ENCODE results near the gene HES7.

Gene HES7

DNA sequence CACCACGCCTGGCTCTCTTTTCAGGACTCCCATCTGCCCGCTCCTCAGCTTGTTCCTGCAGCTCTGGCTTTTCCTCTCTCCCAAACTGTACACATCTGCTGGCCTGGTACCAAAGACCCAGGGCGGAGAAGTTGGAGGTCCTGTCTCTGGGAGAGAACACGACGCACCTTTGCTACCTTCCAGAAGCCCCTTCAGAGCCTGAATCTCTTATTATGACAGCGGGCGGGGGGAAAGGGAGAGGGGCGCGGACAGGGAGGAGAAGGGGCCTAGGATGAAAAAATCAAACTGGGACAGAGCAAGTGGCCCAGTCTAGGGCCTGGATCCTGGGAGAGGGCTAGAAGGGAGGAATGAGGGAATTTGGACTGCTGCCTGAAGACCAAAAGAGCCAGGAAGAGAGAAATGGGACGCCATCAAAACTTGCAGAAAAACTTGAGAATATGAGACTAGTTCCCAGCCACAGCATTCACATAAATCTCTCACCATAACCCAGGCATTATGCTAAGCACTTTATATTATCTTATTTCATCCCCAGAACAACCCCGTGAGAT is 30.8 kb upstream of the HES7 start:
- no peak for DNase-seq

DNA sequence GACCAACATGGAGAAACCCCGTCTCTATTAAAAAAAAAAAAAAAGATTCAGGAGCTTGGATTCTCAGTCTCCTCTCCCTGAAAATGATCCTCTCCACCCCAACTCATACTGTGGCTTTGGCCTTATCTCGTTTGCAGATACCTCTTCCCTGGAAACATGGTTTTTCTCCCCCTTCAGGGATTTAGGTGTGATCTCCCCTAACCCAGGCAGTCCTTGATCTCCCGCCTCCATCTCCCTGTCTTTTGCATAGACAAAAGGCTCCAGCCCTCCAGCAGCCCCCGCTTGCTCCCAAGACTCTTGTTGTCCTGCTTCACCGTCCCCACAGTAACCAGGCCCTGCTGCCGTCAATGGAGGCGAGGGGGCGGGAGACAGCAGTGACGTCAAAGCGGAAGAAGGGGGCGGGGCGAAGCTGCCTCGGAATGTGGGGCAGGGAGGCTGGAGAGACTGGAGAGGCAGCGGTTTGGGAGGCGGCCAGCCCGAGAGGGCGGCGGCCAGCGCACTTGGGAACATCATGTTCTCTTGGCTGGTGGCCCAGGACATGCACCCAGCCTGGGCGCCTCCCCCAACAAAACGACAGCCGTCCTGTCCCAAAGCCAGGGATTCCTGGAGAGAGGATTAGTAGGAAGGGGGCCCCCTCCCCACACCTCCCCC is 30.2 kb upstream of the HES7 start:
- peak; percentile 84 for DNase-seq

DNA sequence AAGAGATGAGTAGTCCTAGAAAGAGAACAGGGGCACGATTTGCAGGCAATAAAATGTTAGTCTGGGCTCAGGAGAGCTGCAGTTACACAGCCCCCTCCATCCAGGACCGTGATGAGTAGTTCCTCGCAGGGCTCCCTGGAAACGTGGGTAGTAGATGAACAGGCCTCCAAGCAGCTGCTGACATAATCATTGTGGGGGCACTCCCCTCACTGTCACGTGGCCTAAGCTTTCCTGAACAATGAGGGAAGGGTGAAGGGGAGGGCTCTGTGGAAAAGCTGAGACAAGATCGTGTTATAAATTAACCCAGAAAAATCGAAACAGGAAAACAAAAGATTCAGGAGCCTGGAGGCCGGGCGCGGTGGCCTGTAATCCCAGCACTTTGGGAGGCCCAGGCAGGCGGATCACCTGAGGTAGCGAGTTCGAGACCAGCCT is 29.6 kb upstream of the HES7 start:
- DNase-seq = no peak

DNA sequence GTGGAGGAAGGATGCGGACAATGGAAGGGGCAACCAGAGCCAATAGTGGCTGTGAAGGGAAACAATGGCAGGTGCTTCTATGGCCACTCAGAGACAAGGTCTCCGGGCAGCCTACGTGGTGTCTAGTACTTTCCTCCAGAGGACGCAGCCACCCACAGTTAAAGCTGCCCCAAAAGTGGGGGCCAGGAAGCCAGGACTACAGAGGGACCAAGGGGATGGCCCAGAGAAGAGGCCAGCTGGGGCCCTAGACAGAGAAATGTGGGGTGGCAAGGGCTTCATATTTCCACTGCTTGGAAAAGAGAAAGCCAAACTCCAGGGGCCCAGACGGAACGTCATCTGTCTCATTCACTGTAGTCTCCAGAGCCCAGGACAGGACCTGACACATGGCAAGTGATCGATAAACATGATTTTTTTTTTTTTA is 29.1 kb upstream of the HES7 start:
- DNase-seq = no peak

DNA sequence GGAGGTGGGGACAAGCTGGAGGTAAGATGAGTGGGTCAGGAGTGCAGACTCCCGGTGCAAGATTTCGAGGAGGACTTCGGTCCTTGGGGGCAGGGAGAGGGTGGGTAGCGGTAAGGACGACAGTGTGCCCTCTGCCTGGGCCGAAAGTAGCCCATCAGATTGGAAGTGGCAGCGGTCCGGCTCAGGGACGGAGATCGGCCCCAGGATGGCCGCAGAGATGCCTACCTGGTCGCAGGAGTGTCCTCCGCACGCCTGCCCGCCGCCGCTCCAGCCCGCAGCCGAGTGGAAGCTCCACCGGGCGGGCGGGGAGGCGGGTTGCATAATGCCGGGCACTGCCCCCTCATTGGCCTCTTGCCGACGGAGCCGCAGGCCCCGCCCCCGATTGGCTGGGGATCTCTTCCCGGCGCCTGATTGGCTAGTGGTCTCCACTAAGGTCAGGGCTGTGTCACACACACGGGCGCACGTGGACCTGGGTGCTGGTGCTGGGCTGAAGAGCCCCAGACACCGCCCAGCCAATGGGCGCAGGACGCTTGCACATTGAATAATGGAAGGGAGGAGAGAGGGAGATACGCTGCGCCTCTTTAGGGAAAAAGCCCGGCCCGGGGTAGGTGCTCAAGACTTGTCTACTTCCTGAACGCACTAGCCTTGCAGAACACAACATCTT is 28.3 kb upstream of the HES7 start, which contains the start of gene PER1:
Gene PER1 (minus strand): TSS at position 293 of the 664 bp plus-strand sequence. CDS start 1,698 bp downstream, outside the sequence.
- peak; percentile 71 for DNase-seq

DNA sequence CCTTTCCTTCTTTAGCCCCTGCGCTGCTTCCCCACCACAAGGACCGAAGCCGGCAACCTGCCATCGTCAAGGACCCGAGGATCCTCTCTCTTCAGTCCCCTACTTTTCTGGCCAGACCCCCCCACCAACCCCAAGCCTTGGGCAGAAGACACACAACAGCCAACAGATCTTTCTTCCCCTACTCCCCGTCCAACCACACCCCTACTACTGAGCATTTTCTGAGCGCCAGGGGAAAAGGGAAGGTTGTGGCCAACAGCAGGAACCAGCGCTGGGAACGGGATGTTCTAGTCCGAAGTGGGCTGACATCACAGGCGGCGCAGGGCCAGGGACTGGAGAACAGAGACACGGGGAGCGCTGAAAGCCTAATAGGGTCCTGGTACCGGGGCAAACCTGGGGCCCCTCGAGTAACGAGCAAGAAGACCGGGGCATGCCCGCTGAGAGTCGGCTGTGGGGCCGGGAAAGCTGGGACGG is 27.8 kb upstream of the HES7 start:
- no peak for DNase-seq

DNA sequence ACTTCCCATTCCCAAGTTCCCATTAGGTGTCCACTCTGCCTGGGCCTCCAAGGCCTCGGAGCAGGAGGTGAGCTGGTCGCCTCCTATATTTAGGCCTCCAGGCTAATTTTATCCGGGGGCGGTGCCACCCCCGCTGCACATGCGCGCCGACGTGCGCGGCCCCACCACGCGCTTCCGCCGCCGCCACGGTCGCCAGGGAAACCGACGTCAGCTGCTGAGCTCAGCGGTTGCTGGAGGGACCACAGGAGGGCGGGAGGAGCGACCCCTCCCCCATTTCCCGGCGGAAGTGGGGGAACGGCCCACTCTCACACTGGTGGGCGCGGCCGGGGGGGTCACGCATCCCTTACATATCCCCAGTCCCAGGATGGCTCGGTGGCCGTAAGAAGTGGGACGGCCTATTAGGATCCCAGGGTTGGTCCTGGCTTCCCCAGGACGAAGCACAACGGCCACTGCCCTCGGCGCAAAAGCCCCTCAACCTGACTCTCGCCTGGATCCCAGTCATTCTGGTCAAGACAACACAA is 27.3 kb upstream of the HES7 start:
- no peak for DNase-seq

DNA sequence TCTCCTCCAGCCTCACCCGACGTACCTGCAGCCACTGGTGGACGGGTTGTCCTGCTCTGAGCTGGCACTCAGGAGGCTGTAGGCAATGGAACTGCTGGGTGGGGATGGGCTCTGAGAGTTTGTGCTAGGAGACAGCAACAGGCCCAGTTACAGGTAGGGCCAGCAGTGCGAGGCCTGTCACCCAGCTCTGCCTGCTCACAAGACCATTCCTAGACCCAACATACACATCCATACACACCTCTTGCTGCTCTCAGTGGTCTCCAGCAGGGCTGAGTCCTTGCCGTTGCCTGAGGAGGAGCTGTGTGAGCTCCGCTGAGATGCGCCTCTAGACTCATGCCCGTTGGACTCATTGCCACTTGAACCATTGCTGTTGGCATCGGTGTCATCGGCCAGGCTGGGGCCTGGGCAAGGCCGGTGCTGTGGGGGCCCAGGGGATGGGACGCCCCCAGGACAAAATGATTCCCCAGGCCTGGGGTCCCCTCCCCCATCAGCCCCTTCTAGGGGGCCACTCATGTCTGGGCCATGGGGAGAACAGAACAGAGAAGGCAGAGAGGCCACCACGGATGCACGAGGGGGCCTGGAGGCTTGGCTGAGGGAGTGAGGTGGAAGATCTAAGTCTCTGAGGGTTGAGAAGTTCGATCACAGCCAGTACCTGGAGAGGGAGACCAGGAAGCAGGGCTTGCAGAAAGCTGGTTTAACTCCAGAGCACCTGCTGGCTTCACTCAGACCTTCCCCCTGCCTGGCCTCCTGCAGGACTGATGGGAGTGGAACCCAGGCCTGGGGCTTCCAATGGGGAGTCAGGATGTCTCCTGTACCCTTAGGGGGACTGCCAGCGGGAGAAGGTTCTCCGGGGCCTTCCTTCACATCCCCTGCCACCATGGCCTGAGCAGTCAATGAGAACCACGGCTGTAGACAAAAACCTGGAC is 26.6 kb upstream of the HES7 start:
- DNase-seq = no peak

DNA sequence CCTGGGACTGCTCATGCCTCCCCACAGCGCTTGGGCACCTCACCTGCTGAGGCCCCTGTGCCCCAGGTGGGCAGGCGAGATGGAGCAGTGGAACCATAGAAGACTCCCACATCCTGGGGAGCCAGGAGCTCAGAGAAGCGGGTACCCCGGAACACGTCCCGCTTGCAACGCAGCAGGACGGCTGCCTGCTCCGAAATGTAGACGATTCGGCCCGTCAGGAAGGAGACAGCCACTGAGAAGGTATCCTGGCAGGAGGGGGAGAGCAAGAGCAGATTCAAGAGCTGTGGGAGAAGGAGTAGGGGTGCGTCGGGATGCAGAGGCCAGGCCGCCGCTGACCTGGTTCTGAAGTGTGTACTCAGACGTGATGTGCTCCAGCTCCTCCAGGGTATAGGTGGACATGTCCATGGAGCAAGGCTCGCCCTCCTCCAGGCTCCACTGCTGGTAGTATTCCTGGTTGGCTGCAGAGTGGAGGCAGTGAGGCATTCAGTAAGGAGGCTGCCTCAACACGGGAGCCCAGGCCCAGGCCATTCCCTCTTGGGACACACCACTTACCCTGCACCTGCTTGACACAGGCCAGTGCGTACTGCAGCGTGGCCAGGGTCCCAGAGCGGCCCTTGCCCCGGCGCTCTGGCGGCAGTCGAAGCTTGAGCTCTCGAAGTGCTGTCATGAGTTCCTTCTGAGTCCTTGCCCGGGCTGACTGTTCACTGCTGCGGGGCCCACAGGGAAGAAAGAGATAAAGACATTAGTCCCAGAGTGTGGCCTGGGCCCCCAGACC is 25.7 kb upstream of the HES7 start:
- no peak for DNase-seq

DNA sequence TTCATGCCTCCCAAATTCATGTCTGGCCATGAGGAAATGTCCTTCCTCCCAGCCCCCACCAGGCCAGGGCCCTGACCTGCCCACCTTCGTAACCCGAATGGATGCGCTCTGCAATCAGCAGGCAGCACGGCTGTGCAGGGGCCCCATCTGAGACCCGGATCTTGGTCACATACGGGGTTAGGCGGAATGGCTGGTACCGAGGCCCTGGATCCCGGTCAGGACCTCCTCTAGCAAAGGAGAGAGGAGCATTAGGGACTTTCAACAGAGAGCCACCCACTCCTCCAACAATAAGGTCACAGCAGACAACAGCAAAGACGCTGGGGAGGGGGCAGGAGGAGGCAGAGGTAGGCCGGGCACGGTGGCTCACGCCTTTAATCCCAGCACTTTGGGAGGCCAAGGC is 24.7 kb upstream of the HES7 start:
- DNase-seq = no peak

DNA sequence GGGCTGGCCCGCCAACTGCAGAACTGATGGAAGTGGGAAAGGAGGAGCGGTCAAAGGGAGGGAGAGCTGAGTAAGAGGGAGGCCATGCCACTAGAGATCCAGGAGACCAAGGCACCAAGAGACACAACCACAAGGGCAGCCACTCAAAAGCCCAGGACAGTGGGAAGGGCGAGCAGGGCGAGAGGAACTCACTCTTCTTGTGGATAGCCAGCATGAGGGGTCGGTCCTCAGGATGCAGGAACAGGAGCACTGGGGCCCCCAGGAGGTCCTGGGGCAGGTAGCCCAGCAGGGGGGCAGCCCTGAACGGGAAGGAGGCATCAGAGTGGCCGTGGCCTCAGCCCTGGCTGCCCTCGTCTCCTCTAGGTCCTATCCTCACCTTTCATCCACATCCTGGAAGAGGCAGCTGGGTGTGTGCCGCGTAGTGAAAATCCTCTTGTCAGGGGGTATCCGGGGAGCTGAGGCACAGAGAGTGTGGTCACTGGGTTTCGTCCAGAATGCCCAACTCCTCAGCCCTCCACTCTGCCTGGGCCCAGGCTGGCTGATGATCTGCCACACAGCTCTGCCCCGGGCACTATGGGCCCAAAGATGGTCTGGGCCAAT is 24.0 kb upstream of the HES7 start:
- DNase-seq = no peak

DNA sequence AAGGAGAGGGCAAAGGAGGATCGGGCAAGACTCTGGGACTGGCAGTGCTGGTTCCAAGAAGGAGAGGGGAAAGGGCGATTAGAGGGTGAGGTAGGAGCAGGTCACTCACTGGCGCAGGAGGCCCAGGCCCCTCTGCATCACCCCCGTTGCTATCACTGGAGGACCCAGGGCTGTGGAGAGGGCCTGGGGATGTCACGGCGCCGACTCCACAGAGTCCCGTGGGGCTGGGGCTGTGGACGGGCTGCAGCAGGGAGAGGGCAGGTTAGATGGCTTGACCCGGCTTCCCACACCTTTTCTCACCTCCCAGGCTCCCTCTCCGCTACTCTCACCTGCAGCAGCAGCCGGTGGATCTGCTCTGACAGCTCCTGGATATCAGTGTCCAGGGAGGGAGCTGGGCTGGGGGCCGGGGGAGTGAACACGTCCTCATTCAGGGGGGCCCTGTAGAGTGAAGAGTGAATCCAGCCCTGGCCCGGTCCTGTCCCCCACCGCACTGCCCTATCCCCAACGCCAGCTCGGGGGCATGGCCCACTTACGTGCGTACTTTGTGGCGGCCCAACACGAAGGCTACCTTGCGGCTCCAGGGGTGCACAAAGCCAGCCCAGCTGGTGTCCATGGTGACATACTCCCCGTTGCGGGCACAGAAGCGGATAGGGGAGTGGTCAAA is 23.4 kb upstream of the HES7 start:
- no peak for DNase-seq

DNA sequence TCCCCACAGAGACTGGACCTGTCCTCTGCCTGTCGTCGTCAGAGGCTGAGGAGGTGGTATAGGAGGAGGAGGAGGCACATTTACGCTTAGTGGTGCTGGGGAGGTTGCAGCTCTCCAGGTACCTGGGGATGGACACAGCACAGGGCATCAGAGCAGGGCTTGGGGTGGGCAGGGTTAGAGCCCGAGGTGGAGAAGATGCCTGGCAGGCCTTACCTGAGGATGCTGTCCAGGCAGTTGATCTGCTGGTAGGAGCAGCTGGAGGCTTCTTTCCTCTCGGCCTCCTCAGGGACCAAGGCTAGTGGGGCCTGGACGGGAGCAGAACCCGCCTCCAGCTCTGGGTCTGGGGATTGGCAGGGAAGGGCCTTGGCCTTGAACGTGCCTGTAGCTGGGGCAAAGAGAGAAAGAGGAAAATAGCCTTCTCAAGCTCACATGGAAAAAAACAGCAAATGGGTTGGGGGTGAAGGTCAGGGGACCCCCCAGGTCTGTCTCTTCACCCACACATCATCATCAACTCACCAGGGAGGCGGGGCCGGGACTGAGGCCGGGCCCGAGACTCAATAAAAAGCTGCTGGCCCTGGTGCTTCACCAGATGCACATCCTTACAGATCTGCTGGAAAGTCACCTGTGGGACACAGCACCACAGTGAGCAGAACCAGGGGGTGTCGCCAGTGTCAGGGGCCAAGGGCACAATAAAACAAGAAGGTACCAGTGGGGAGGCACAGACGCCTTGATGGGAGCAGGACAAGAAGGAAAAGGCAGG is 22.7 kb upstream of the HES7 start:
- DNase-seq = no peak

DNA sequence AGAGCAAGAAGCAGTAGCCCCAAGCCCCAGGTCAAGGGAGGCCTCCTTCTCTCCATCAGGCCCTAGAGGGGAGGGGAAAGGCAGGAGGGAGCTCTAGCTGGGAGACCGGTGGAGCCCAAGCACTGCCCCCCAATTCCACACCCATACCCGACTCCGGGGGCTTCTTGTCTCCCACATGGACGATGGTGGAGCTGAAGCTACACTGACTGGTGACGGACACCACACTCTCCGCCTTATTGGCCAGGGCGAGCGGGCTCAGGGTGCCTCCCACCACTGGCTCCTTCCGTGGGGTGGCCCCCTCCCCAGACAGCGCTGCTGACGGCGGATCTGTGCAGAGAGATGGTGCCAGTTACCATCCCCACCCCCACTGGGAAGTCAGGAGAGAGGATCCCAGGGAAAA is 21.9 kb upstream of the HES7 start:
- DNase-seq = no peak

DNA sequence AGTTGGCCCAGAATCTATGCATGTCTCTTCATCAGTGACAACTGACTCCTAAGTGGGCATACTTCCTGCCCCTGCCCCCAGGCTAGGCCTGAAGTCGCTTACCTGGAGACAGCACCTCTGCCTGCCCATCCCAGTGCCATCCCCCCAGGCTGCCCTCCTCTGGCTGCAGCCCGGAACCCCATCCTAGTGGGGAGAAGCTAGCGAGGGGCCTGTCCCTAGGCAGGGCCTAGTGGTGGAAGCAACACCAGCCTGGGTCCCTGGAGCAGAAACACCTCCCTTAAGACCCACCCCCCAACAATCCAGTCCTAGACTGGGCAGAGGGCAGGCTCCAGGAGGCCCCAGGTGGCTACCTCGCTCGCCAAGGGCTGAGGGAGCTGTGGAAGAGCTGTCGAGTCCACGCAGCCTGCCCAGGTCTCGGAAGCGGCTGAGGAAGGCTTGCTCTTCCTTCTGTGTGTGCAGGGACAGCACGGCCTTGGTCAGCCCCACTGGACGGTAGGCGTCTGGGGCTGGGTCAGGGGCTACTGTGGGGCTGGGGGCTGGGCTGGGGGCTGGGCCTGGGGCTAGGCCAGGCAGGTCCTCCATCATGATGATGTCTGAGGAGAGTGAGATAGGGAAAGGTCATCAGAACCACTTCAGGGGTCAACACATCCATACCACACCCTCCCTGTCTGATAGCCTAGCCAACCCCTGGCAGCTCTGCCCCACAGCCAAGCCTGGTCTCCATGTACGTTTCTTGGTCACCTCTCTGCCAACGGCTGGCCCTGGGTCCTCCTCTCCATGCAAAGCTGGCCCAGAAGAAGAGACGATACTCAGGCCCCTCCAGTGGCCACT is 20.7 kb upstream of the HES7 start:
- no peak for DNase-seq

DNA sequence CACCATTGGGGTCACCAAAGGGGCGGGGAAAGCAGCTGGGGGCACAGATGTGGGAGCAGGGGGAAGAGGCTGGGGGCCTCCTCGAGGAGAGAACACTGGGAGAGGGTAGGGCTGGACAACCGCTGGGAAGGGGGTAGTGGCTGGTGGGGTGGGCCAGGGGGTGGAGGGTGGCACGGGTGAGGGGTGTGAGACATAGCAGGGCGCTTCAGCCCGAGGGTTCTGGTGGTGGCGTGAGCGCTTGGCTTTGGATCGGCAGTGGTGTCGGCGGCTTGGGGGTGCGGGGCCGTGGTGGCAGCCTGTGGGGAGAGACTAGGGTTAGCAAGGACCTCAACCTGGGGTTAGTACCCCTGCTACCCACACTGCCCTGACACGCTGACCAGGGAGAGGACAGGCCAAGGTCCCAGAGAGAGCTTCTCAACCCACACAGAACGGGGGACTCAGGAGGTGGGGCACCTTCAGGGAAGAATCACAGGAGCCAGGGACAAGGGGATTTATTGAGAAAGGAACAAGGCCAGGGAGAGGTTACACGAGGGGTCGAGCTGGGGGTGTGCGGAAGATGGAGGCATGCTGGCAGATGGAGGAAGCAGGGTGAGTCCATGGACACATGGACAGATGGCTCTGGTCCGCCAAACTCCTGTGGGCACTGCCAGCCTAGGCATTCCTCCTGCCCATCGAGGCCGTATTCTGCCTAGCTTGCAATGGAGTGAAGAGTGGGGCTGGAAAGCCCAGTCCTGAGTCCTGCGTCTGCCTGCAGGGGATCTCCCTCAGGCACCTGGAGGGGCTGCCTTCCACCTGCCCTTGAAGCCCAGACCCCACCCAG is 19.9 kb upstream of the HES7 start:
- no peak for DNase-seq

DNA sequence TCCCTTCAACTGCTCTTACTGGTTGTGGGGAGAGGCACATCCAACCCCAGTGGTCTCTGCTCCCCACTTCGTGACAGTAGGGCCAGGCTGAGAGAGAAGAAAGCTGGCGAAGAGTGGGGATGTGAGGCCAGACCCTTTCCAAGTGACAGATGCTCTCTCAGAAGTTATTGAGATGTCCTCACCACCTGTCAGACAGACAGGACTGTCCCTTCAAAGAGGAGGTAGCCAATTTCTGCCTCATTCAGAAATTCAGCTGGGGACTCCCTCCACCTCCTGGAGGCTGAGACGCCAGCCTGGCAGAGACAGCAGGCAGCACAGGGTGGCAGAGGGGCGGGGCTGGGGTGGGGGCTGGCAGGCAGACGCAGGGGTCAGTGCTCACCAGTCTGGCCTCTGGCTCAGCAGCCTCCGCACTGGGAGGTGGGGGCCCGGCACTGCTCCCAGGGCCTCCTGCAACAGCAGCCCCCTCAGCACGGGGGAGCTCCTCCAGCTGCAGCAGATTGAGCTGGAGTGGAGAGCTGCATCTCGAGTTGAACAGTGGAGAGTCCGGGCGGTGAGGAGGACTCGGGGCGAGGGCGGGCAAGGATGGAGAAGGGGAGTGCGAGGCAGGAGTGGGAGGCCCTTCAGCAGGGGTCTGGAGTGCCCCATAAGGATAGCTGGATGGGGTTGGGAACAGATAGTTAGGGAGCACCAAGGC is 19.1 kb upstream of the HES7 start:
- no peak for DNase-seq

Data from NCI-H2171 (cell line).